Measurements from ENCODE around the gene KCNJ16. TPM values are rescaled to one million over a fixed set of nuclear protein-coding genes. Genes with fewer than 3 reads are reported as not detected.

Gene KCNJ16
- total RNA-seq, 2 donors from 2014 or later, result 0.19 to 0.38 TPM

GRCh38 chr17:70091696-70092095 is 16.7 kb downstream of the KCNJ16 start:
- DNase-seq (ENCODE audit: low spot score), result no peak
- intact Hi-C loops (cut with DNase I), result no loop called here

GRCh38 chr17:70093163-70093562 is 18.1 kb downstream of the KCNJ16 start:
- no peak for DNase-seq (ENCODE audit: low spot score)
- intact Hi-C loops (cut with DNase I), result no loop called here

GRCh38 chr17:70095455-70095854 is 20.4 kb downstream of the KCNJ16 start:
- intact Hi-C loops (cut with DNase I), result no loop called here
- DNase-seq (ENCODE audit: low spot score), result no peak

- intact Hi-C loops (cut with DNase I), result no loop called here
- no peak for DNase-seq (ENCODE audit: low spot score)
Observed at GRCh38 chr17:70096861-70097260, 21.8 kb downstream of the KCNJ16 start.

- intact Hi-C loops (cut with DNase I), result no loop called here
- no peak for DNase-seq (ENCODE audit: low spot score)
Observed at GRCh38 chr17:70098030-70098429, 23.0 kb downstream of the KCNJ16 start.

DNA sequence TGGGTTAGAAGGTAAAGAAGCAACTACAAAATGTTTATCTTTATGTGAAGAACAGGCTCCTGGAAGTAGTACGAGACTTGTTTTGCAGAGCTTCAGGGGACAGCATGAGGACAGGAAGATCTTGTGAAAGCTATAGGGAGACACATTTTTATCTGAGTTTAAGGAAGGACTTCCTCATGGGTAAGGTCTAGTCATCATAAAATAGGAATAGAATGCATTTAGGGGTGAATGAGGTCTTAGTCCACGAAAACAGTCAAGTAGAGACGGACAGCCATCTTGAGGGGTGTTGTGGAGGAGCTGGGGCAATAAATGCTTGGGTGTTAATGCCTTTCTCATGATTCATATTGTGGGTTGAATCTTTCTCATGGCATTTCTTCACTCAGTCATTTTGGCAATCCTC is 24.3 kb downstream of the KCNJ16 start:
- intact Hi-C loops (cut with DNase I), result no loop called here
- DNase-seq (ENCODE audit: low spot score), result no peak

- intact Hi-C loops (cut with DNase I), result no loop called here
- DNase-seq (ENCODE audit: low spot score), result no peak
Observed at GRCh38 chr17:70099884-70100283, 24.9 kb downstream of the KCNJ16 start.

DNA sequence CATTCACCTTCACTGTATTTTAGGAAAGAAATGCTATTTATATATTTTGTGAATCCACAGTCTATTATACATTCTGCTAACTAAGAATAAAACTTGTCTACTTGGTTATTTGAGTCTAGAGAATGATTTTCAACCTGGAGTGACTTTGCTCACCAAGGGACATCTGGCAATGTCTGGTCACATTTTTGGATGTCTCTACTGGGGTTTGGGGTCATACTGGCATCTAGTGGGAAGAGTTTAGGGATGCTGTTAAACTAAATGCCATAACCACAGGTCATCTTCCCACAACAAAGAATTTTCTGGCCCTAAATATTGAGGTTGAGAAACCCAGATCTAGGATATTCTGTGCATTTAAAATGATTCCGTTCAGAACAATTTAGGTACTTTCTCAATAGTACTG is 26.0 kb downstream of the KCNJ16 start:
- DNase-seq (ENCODE audit: low spot score), result no peak
- intact Hi-C loops (cut with DNase I), result no loop called here

GRCh38 chr17:70102531-70102930 is 27.5 kb downstream of the KCNJ16 start:
- intact Hi-C loops (cut with DNase I), result no loop called here
- no peak for DNase-seq (ENCODE audit: low spot score)

- no peak for DNase-seq (ENCODE audit: low spot score)
Observed at GRCh38 chr17:70104791-70105523, 29.9 kb downstream of the KCNJ16 start.

GRCh38 chr17:70105641-70106040 is 30.6 kb downstream of the KCNJ16 start:
- intact Hi-C loops (cut with DNase I), result no loop called here
- DNase-seq (ENCODE audit: low spot score), result no peak

More at GRCh38 chr17:70104791-70105523, 29.9 kb downstream of the KCNJ16 start:
- intact Hi-C loops (cut with DNase I), result no loop called here

- no peak for DNase-seq (ENCODE audit: low spot score)
- intact Hi-C loops (cut with DNase I), result no loop called here
Observed at GRCh38 chr17:70106551-70106950, 31.5 kb downstream of the KCNJ16 start.

GRCh38 chr17:70107441-70107840 is 32.4 kb downstream of the KCNJ16 start:
- DNase-seq (ENCODE audit: low spot score), result no peak
- intact Hi-C loops (cut with DNase I), result no loop called here

- DNase-seq (ENCODE audit: low spot score), result no peak
- intact Hi-C loops (cut with DNase I), result no loop called here
Observed at GRCh38 chr17:70107904-70108565, 33.0 kb downstream of the KCNJ16 start.

DNA sequence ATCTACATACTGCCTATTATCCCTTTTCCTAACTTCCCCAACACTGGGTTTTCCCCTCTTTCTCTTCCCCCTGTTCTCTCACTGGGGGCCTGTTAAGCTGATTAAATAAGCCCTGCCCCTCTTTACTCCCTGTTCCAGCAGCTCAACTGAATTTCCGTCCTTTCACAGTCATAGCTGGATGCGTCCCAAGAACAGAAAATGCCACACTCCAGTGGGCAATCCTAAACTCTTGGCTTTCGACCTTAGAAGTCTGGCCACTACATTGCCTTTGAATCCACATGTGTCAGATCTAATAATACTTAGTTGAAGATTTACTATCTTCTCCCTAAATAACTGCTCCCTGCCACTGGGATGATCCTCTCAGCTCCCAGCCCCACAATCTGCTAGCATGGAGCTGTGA is 34.5 kb downstream of the KCNJ16 start:
- no peak for DNase-seq (ENCODE audit: low spot score)

GRCh38 chr17:70110443-70110880 is 35.4 kb downstream of the KCNJ16 start:
- DNase-seq (ENCODE audit: low spot score), result no peak
- intact Hi-C loops (cut with DNase I), result no loop called here

More for the DNA sequence above, 34.5 kb downstream of the KCNJ16 start:
- intact Hi-C loops (cut with DNase I), result no loop called here

DNA sequence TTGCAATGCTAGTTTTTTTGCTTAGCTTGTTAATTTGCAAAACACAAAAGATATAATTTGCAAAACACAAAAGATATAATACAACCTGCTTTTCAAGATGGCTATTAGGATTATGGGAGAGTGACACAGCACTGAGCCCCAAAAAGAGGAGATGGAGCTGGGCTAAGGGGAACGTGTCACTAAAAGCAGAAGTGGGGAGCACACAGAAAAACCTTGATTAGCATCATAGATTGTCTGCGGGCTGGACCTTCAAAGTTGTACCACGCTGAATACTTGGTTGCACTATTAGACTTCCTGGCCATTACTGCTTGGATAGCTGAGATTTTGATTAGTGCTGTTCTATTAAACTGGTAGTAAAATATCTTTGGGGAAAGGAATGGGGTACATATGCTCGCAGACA is 36.2 kb downstream of the KCNJ16 start:
- intact Hi-C loops (cut with DNase I), result no loop called here
- DNase-seq (ENCODE audit: low spot score), result no peak

DNA sequence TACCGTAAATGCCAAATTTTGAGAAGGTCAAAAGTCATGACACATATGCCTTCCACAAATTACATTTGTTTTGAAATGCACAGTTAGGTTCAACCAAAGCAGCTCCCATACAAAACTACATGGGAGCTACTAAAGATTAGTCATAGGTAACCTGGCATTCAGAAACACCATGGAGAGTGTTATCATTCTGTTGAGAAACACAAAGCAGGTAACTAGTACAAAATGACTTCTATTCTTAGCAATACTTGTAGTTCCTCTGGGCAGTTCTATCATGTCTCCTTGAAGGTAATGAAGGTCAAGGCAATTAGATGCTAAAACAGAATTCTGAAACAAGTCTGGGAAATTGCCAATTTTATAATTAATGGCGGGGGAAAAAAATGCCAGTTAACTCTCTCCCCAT is 39.4 kb downstream of the KCNJ16 start:
- no peak for DNase-seq (ENCODE audit: low spot score)
- intact Hi-C loops (cut with DNase I), result no loop called here

- intact Hi-C loops (cut with DNase I), result no loop called here
- no peak for DNase-seq (ENCODE audit: low spot score)
Observed at GRCh38 chr17:70115126-70115525, 40.1 kb downstream of the KCNJ16 start.

GRCh38 chr17:70116919-70117318 is 41.9 kb downstream of the KCNJ16 start:
- DNase-seq (ENCODE audit: low spot score), result no peak
- intact Hi-C loops (cut with DNase I), result no loop called here

GRCh38 chr17:70119545-70119944 is 44.5 kb downstream of the KCNJ16 start:
- intact Hi-C loops (cut with DNase I), result no loop called here
- no peak for DNase-seq (ENCODE audit: low spot score)
